Left ventricle myocardium inferior (tissue), 1 donor: Measurements from ENCODE around the gene PLB1. TPM values are rescaled to one million over a fixed set of nuclear protein-coding genes. Genes with fewer than 3 reads are reported as not detected.

Experiments
- DNase-seq: peaks from one replicate; pipeline ENCODE4 v3.0.0-alpha.2; 2020
- H3K27ac ChIP-seq: fragments of 200-600 bp; replicated peaks from 2 replicates; pipeline ENCODE4 v1.8.0; 2021
- H3K27me3 ChIP-seq: fragments of 200-600 bp; 2 replicates; pipeline ENCODE4 v1.8.0; 2021; ENCODE audit warnings: low read depth
- H3K36me3 ChIP-seq: fragments of 200-600 bp; 2 replicates; pipeline ENCODE4 v1.8.0; 2021
- H3K4me1 ChIP-seq: fragments of 200-600 bp; 2 replicates; pipeline ENCODE4 v1.8.0; 2021
- H3K4me3 ChIP-seq: fragments of 200-600 bp; 2 replicates; pipeline ENCODE4 v1.8.0; 2021; ENCODE audit warnings: mild to moderate bottlenecking, moderate library complexity
- H3K9me3 ChIP-seq: fragments of 200-600 bp; replicated peaks from 2 replicates; pipeline ENCODE4 v1.8.0; 2021
- CTCF ChIP-seq: fragments of 200-600 bp; IDR thresholded peaks from 2 replicates; pipeline ENCODE4 v1.8.0; 2021; ENCODE audit warnings: antibody characterized with exemption, mild to moderate bottlenecking, borderline replicate concordance
- intact Hi-C: fragments of 100-400 bp; cut with micrococcal nuclease; formaldehyde crosslinking; loops from one replicate; pipeline ENCODE4 v1.11.0; 2022
- total RNA-seq: library from RNA; stranded (reverse); fragmentation: NEBNext Ultra II Directional; extraction: Animal tissue kit (Norgen Biotek cat#: 25700); gene quantifications from one replicate; pipeline ENCODE4 v1.2.1, GENCODE V29; 2021
- donor health status: DM: no; HTN: yes; CAD: no; lungs with severe emphysema.

PLB1 gene
- total RNA-seq, 1 donor from 2014 or later: 2.4 TPM

- intact Hi-C loops: no loop called here
- H3K4me1 ChIP-seq: peaks cover 64% of the 10 kb centered on the region
- no peak for TF ChIP-seq CTCF
These were observed 183.1 kb downstream of the PLB1 start for GRCh38 chr2:28678944-28679343.

GRCh38 chr2:28680657-28681056 lies 184.8 kb downstream of the PLB1 start:
- intact Hi-C loops: no loop called here
- no peak for DNase-seq
- no peaks in the 10 kb centered on the region for H3K27me3 ChIP-seq
- H3K27ac ChIP-seq: peak overlapping the region; percentile 91
- no peak for TF ChIP-seq CTCF
- H3K4me1 ChIP-seq: peaks cover 73% of the 10 kb centered on the region
- H3K9me3 ChIP-seq: no peaks in the 10 kb centered on the region
- no peaks in the 10 kb centered on the region for H3K36me3 ChIP-seq
- no peak overlapping the region for H3K4me3 ChIP-seq

More at GRCh38 chr2:28678944-28679343, 183.1 kb downstream of the PLB1 start:
- Histone ChIP-seq H3K4me3 (no peak overlapping the region), H3K36me3 (no peaks in the 10 kb centered on the region), H3K27ac (peak overlapping the region; percentile 91), H3K27me3 (no peaks in the 10 kb centered on the region), H3K9me3 (no peaks in the 10 kb centered on the region)
- DNase-seq: no peak

GRCh38 chr2:28681158-28681571 lies 185.3 kb downstream of the PLB1 start:
- Histone ChIP-seq H3K27ac (peak overlapping the region; percentile 91), H3K36me3 (no peaks in the 10 kb centered on the region), H3K9me3 (no peaks in the 10 kb centered on the region), H3K4me3 (no peak overlapping the region), H3K4me1 (peaks cover 73% of the 10 kb centered on the region), H3K27me3 (no peaks in the 10 kb centered on the region)
- TF ChIP-seq CTCF: no peak
- DNase-seq: no peak
- intact Hi-C loops: no loop called here

- Histone ChIP-seq H3K27me3 (no peaks in the 10 kb centered on the region), H3K27ac (peak overlapping the region; percentile 91), H3K4me1 (peaks cover 73% of the 10 kb centered on the region), H3K4me3 (no peak overlapping the region), H3K9me3 (no peaks in the 10 kb centered on the region), H3K36me3 (no peaks in the 10 kb centered on the region)
- DNase-seq: no peak
- intact Hi-C loops: no loop called here
- TF ChIP-seq CTCF: no peak
These were observed 185.7 kb downstream of the PLB1 start for GRCh38 chr2:28681606-28682005.

- peak overlapping the region; percentile 19 for H3K4me3 ChIP-seq
- H3K4me1 ChIP-seq: peaks cover 63% of the 10 kb centered on the region
- intact Hi-C loops: no loop called here
These were observed 187.3 kb downstream of the PLB1 start for GRCh38 chr2:28683100-28683706.

More at GRCh38 chr2:28683100-28683706, 187.3 kb downstream of the PLB1 start:
- Histone ChIP-seq H3K9me3 (no peaks in the 10 kb centered on the region), H3K27me3 (no peaks in the 10 kb centered on the region), H3K27ac (peak overlapping the region; percentile 91), H3K36me3 (no peaks in the 10 kb centered on the region)
- TF ChIP-seq CTCF: no peak
- DNase-seq: peak; percentile 89
